Activated CD4-positive, alpha-beta T cell treated with anti-CD3 and anti-CD28 coated beads for 36 hours (primary cell): ENCODE measurements around the gene BBX. TPM values are rescaled to one million over a fixed set of nuclear protein-coding genes. Genes with fewer than 3 reads are reported as not detected.

ENCODE experiments used
- ATAC-seq: fragments of 200-7000 bp; cut with Tn5 transposase; one replicate; pipeline ENCODE4 v1.10.0; 2021; ENCODE audit warnings: mild to moderate bottlenecking, moderate library complexity
- CTCF ChIA-PET: fragments of 350-600 bp; sonication (Branson Sonifier 250); formaldehyde crosslinking; loops from one replicate; lab custom pipeline; 2021; ENCODE audit warnings: antibody characterized with exemption; lab: Charles Lee
- POLR2A ChIA-PET: fragments of 350-600 bp; sonication (Branson Sonifier 250); formaldehyde crosslinking; loops from one replicate; lab custom pipeline; 2021; ENCODE audit warnings: antibody characterized with exemption, inconsistent platforms; lab: Charles Lee
- DNase-seq: peaks from one replicate; pipeline ENCODE4 v3.0.0-alpha.2; 2020
- H3K27ac Mint-ChIP-seq: one replicate; pipeline ENCODE4 v1.8.0; 2021; ENCODE audit warnings: mixed read lengths
- H3K27me3 Mint-ChIP-seq: one replicate; pipeline ENCODE4 v1.8.0; 2021; ENCODE audit warnings: mixed read lengths
- H3K36me3 Mint-ChIP-seq: one replicate; pipeline ENCODE4 v1.8.0; 2021; ENCODE audit warnings: low read depth, mixed read lengths
- H3K4me1 Mint-ChIP-seq: one replicate; pipeline ENCODE4 v1.8.0; 2021; ENCODE audit warnings: mixed read lengths
- H3K4me3 Mint-ChIP-seq: one replicate; pipeline ENCODE4 v1.8.0; 2021; ENCODE audit warnings: mild to moderate bottlenecking, moderate library complexity, mixed read lengths
- H3K9me3 Mint-ChIP-seq: one replicate; pipeline ENCODE4 v1.8.0; 2021; ENCODE audit warnings: low read depth, mixed read lengths
- intact Hi-C, 2 experiments: fragments of 100-400 bp; cut with DNase I in 1 of 2; cut with micrococcal nuclease in 1 of 2; formaldehyde crosslinking; loops; one replicate each; pipeline versions ENCODE4 v1.14.2 to v1.15.1; 2022 to 2024; cut with DNase I, micrococcal nuclease
- total RNA-seq, 2 experiments: library from RNA; stranded (reverse); gene quantifications; one replicate each; pipeline ENCODE4 v1.2.3, GENCODE V29; 2021

BBX gene
- total RNA-seq = 10 to 100 TPM; 38.9 to 63.4 TPM

GRCh38 chr3:107522510-107523288, at the start of gene BBX:
TSS of gene BBX (plus strand) at chr3:107522962. CDS start at chr3:107710461, 187,499 bp downstream.
- Mint-ChIP-seq H3K27me3 (no peaks in the 10 kb centered on the region), H3K4me1 (peaks cover 25% of the 10 kb centered on the region), H3K4me3 (peak within 1 kb of the TSS; percentile 97), H3K9me3 (no peaks in the 10 kb centered on the region), H3K27ac (peak within 1 kb of the TSS; percentile 95), H3K36me3 (peaks cover 10% of the 10 kb centered on the region)
- intact Hi-C loops = loop anchor here (1.0 to 10.0 kb wide), 12 partner anchors 70 to 1315 kb away; partner anchors contain the start of genes CD47 (in 1 of the 2), CIP2A (in 1 of the 2), DZIP3 (in 1 of the 2) and IFT57 (in 1 of the 2)
- ATAC-seq (peak; percentile 93), DNase-seq (peak; percentile 91)
- CTCF ChIA-PET = interaction anchor here (1.0 to 1.8 kb wide), 3 partner anchors 10 to 138 kb away, joined by 3 to 5 read pairs (median 4); no protein-coding TSS in a partner anchor
- POLR2A ChIA-PET = no interaction called here

DNA sequence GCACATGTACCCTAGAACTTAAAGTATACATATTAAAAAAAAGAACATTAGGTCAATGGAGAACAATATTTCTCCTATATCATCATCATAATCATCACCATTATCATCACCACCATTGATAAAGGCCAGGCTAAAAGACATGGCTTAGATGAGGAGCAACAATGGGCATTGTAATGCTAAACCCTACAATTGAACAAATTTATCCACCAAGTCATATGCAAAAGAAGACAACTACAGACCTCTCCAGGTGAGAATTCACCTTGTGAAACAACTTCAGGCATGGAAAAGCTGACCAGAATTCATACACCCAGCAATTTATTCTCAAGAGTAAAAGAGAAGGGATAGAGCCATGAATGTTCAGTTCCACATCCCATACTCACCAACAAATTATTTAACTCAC, 46.3 kb upstream of the BBX start:
- Mint-ChIP-seq H3K9me3 (peaks cover 6% of the 10 kb centered on the region), H3K27me3 (peaks cover 5% of the 10 kb centered on the region), H3K36me3 (no peaks in the 10 kb centered on the region), H3K27ac (no peak overlapping the region), H3K4me3 (no peak overlapping the region), H3K4me1 (no peaks in the 10 kb centered on the region)
- ChIA-PET CTCF (no interaction called here), POLR2A (no interaction called here)
- DNase-seq (no peak), ATAC-seq (no peak)
- intact Hi-C loops = no loop called here

DNA sequence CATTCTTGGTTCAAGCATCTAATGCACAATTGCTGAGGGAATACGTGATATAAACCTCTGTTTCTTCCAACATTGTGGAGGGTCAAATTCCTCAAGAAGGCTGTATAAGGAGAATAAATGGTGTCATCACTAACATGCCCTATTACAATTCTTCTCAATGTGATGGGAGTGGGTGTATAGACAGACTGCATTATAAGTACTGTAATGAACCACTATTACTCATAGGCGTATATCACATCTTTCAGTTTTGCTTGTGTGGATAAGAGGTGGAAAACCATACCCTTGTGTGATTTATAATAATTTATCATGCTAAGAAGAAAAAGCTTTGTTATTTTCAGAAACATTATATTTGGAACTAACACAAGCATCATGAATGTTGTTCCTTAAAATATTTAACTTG, 35.3 kb upstream of the BBX start:
- no peak overlapping the region for H3K27ac Mint-ChIP-seq
- CTCF ChIA-PET = interaction anchor here (0.8 to 0.9 kb wide), 2 partner anchors 28 to 252 kb away, joined by 3 read pairs; no protein-coding TSS in a partner anchor
- H3K4me3 Mint-ChIP-seq = no peak overlapping the region
- H3K36me3 Mint-ChIP-seq = no peaks in the 10 kb centered on the region
- POLR2A ChIA-PET = no interaction called here
- peaks cover 4% of the 10 kb centered on the region for H3K4me1 Mint-ChIP-seq
- no peak for DNase-seq
- no peaks in the 10 kb centered on the region for H3K9me3 Mint-ChIP-seq
- H3K27me3 Mint-ChIP-seq = no peaks in the 10 kb centered on the region
- ATAC-seq = peak; percentile 86
- intact Hi-C loops = no loop called here

- no peaks in the 10 kb centered on the region for H3K9me3 Mint-ChIP-seq
- no peaks in the 10 kb centered on the region for H3K36me3 Mint-ChIP-seq
- H3K27me3 Mint-ChIP-seq = no peaks in the 10 kb centered on the region
- no peak for DNase-seq
- peaks cover 4% of the 10 kb centered on the region for H3K4me1 Mint-ChIP-seq
- ATAC-seq = no peak
- no peak overlapping the region for H3K4me3 Mint-ChIP-seq
- ChIA-PET CTCF (no interaction called here), POLR2A (no interaction called here)
- intact Hi-C loops = no loop called here
- H3K27ac Mint-ChIP-seq = no peak overlapping the region
These were observed 33.8 kb upstream of the BBX start for GRCh38 chr3:107488942-107489341.

DNA sequence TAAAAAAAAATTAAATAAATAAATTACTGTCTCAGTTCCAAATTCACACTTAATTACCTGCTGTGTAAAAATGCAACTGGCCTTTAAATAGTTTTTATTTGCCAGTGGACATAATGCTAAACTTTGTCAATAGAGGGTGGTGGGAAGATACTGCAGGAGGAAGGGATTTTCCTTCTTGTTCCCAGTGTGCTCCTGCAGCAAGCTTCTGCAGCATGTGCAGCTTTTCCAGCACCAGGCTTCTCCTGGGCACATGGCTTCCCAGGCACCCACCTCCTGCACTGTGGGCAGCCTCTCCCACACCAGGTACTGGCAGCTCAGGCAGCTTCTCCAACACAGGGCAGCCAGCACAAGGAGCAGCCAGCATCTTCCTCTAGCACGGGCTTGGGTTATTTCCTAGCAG, 29.6 kb upstream of the BBX start:
- ChIA-PET CTCF (no interaction called here), POLR2A (no interaction called here)
- no peaks in the 10 kb centered on the region for H3K9me3 Mint-ChIP-seq
- H3K4me1 Mint-ChIP-seq = no peaks in the 10 kb centered on the region
- ATAC-seq (no peak), DNase-seq (no peak)
- intact Hi-C loops = no loop called here
- no peaks in the 10 kb centered on the region for H3K27me3 Mint-ChIP-seq
- no peak overlapping the region for H3K27ac Mint-ChIP-seq
- no peak overlapping the region for H3K4me3 Mint-ChIP-seq
- H3K36me3 Mint-ChIP-seq = no peaks in the 10 kb centered on the region

- Mint-ChIP-seq H3K4me1 (no peaks in the 10 kb centered on the region), H3K9me3 (no peaks in the 10 kb centered on the region), H3K4me3 (no peak overlapping the region), H3K27ac (no peak overlapping the region), H3K27me3 (no peaks in the 10 kb centered on the region), H3K36me3 (no peaks in the 10 kb centered on the region)
- ChIA-PET CTCF (interaction anchor here (1.5 kb wide), 1 partner anchor 15 kb away, joined by 4 read pairs; no protein-coding TSS in a partner anchor), POLR2A (no interaction called here)
- intact Hi-C loops = no loop called here
- no peak for ATAC-seq
- no peak for DNase-seq
These were observed 25.9 kb upstream of the BBX start for GRCh38 chr3:107496855-107497254.

DNA sequence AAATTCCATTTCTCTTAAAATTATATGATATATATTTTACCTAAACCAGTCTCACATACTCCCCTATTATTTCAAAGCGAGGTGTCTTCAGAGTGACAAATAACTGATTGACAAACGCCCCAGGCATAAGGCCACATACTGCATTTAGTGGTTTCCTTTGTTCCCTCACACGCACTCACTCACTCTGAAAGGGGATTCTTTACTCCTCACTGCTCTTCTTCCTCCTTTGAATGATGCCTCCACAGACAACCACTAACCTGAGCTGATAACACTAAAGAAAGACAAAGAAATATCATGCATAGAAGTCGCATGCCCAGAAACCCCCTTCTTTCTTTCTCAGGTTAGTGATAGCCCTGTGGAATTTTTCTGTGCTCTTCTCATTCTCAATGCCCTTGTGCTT, 24.1 kb upstream of the BBX start:
- H3K27ac Mint-ChIP-seq = no peak overlapping the region
- H3K36me3 Mint-ChIP-seq = no peaks in the 10 kb centered on the region
- no peaks in the 10 kb centered on the region for H3K27me3 Mint-ChIP-seq
- DNase-seq = no peak
- no peaks in the 10 kb centered on the region for H3K9me3 Mint-ChIP-seq
- ChIA-PET POLR2A (no interaction called here), CTCF (interaction anchor here (1.2 kb wide), 1 partner anchor 16 kb away, joined by 3 read pairs; no protein-coding TSS in a partner anchor)
- ATAC-seq = no peak
- no peak overlapping the region for H3K4me3 Mint-ChIP-seq
- H3K4me1 Mint-ChIP-seq = no peaks in the 10 kb centered on the region
- intact Hi-C loops = no loop called here

DNA sequence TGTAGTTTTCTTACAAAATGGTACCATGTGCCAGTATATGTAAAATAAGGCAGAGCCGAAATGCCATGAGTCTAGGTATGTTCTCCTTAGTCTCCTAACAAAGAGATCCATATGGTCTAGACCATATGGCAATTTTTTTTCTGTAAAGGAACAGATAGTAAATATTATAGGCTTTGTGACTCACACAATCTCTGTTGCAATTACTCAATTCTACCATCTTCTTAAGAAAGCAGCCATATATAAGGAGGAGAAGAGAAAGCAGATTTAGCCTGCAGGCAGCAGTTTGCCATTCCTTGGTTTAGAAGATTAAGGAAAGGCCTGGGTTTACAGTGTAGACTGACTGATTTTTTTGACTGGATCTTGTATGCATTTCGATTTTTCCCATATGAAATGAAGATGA, 16.3 kb upstream of the BBX start:
- DNase-seq (no peak), ATAC-seq (no peak)
- Mint-ChIP-seq H3K9me3 (no peaks in the 10 kb centered on the region), H3K27me3 (peaks cover 5% of the 10 kb centered on the region), H3K27ac (no peak overlapping the region), H3K4me1 (no peaks in the 10 kb centered on the region), H3K36me3 (no peaks in the 10 kb centered on the region), H3K4me3 (no peak overlapping the region)
- ChIA-PET CTCF (no interaction called here), POLR2A (no interaction called here)
- intact Hi-C loops = no loop called here

DNA sequence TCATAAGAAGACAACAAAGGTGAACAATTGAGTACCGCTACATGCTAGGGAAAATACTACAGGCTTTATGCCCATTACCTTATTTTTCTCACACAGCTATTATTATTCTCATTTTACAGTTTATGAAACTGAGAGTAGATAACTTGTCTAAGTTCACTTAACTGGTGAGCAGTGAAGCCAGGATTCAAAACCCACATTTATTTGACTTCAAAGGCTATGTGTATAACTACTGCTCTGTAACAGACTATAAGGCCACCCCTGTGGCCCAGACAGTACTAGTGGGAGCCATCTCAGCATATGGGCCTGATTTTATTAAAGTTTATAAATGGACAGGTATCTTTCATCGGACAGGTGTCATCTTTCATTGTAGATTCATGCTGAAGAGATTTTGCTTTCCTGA, 14.4 kb upstream of the BBX start:
- Mint-ChIP-seq H3K27me3 (peaks cover 5% of the 10 kb centered on the region), H3K36me3 (no peaks in the 10 kb centered on the region), H3K4me3 (no peak overlapping the region), H3K9me3 (no peaks in the 10 kb centered on the region), H3K27ac (no peak overlapping the region), H3K4me1 (no peaks in the 10 kb centered on the region)
- POLR2A ChIA-PET = no interaction called here
- ATAC-seq (no peak), DNase-seq (no peak)
- CTCF ChIA-PET = no interaction called here
- intact Hi-C loops = no loop called here

GRCh38 chr3:107512108-107512507, 10.7 kb upstream of the BBX start:
- ATAC-seq (no peak), DNase-seq (no peak)
- no peak overlapping the region for H3K4me3 Mint-ChIP-seq
- no peaks in the 10 kb centered on the region for H3K9me3 Mint-ChIP-seq
- ChIA-PET CTCF (interaction anchor here (0.8 to 1.3 kb wide), 4 partner anchors 15 to 85 kb away, joined by 3 to 4 read pairs (median 4); no protein-coding TSS in a partner anchor), POLR2A (no interaction called here)
- no peak overlapping the region for H3K27ac Mint-ChIP-seq
- H3K36me3 Mint-ChIP-seq = no peaks in the 10 kb centered on the region
- no peaks in the 10 kb centered on the region for H3K4me1 Mint-ChIP-seq
- H3K27me3 Mint-ChIP-seq = peaks cover 11% of the 10 kb centered on the region
- intact Hi-C loops = no loop called here

GRCh38 chr3:107514453-107514852, 8.3 kb upstream of the BBX start:
- CTCF ChIA-PET = interaction anchor here (0.7 to 1.7 kb wide), 2 partner anchors 15 to 94 kb away, joined by 3 read pairs; no protein-coding TSS in a partner anchor

DNA sequence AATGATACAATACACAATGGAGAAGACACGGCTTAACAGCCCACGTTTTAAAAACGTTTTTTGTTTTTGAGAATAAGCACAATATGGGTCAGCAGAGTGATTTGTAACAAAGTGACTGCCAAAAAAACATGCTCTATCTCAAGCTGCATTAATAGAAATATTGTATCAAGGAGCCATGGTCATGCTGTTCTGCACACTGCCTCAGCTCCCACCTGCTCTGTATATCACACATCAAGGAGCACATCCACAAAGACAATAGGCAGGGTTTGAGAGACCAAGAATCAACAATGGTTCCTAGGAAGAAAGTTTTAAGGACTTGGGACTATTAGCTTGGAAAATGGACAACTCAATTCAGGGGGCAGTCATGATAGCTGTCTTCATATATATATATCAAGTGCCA, 6.3 kb upstream of the BBX start:
- H3K4me3 Mint-ChIP-seq = no peak overlapping the region
- peaks cover 6% of the 10 kb centered on the region for H3K27me3 Mint-ChIP-seq
- H3K36me3 Mint-ChIP-seq = no peaks in the 10 kb centered on the region
- ChIA-PET CTCF (interaction anchor here (1.4 kb wide), 1 partner anchor 19 kb away, joined by 8 read pairs; no protein-coding TSS in a partner anchor), POLR2A (no interaction called here)
- ATAC-seq (no peak), DNase-seq (no peak)
- no peak overlapping the region for H3K27ac Mint-ChIP-seq
- intact Hi-C loops = no loop called here
- H3K9me3 Mint-ChIP-seq = no peaks in the 10 kb centered on the region
- H3K4me1 Mint-ChIP-seq = no peaks in the 10 kb centered on the region

More at GRCh38 chr3:107514453-107514852, 8.3 kb upstream of the BBX start:
- ATAC-seq = no peak
- no peaks in the 10 kb centered on the region for H3K36me3 Mint-ChIP-seq
- H3K4me1 Mint-ChIP-seq = no peaks in the 10 kb centered on the region
- H3K27ac Mint-ChIP-seq = no peak overlapping the region
- no peak for DNase-seq
- intact Hi-C loops = no loop called here
- H3K27me3 Mint-ChIP-seq = peaks cover 9% of the 10 kb centered on the region
- POLR2A ChIA-PET = no interaction called here
- no peak overlapping the region for H3K4me3 Mint-ChIP-seq
- H3K9me3 Mint-ChIP-seq = no peaks in the 10 kb centered on the region
